DMS153 treated with DMSO at 0.1 percent for 48 hours (cell line): ENCODE results near the gene GPR158.
"Not testable (repeated sequence)": the region's sequence is repeated elsewhere in the genome, so short reads cannot be mapped to it uniquely, and the experiment has no call there.

Source experiments
- DNase-seq: peaks from one replicate; lab custom pipeline; 2025; ENCODE audit not compliant: unreplicated experiment; lab: John Stamatoyannopoulos, UW

GPR158 gene

GRCh38 chr10:25294032-25294926 lies 119.5 kb downstream of the GPR158 start:
- no peak for DNase-seq

GRCh38 chr10:25296324-25296723 lies 121.5 kb downstream of the GPR158 start:
- no peak for DNase-seq

GRCh38 chr10:25297466-25297865 lies 122.7 kb downstream of the GPR158 start:
- DNase-seq = no peak

GRCh38 chr10:25300073-25300472 lies 125.3 kb downstream of the GPR158 start:
- no peak for DNase-seq

- no peak for DNase-seq
Measured at GRCh38 chr10:25304606-25305005, 129.8 kb downstream of the GPR158 start.

- no peak for DNase-seq
Measured at GRCh38 chr10:25306386-25306785, 131.6 kb downstream of the GPR158 start.

- DNase-seq = no peak
Measured at GRCh38 chr10:25308278-25308677, 133.5 kb downstream of the GPR158 start.

- DNase-seq = not testable (repeated sequence)
Measured at GRCh38 chr10:25317596-25318211, 142.9 kb downstream of the GPR158 start.

GRCh38 chr10:25327273-25327672 lies 152.5 kb downstream of the GPR158 start:
- no peak for DNase-seq

- DNase-seq = no peak
Measured at GRCh38 chr10:25328361-25328760, 153.6 kb downstream of the GPR158 start.

- DNase-seq = not testable (repeated sequence)
Measured at GRCh38 chr10:25329587-25329986, 154.8 kb downstream of the GPR158 start.

- DNase-seq = no peak
Measured at GRCh38 chr10:25334445-25334844, 159.6 kb downstream of the GPR158 start.

GRCh38 chr10:25336330-25336729 lies 161.5 kb downstream of the GPR158 start:
- DNase-seq = no peak

- no peak for DNase-seq
Measured at GRCh38 chr10:25338271-25338670, 163.5 kb downstream of the GPR158 start.

- no peak for DNase-seq
Measured at GRCh38 chr10:25339966-25340365, 165.2 kb downstream of the GPR158 start.

- no peak for DNase-seq
Measured at GRCh38 chr10:25349520-25349919, 174.7 kb downstream of the GPR158 start.

- DNase-seq = no peak
Measured at GRCh38 chr10:25356609-25357008, 181.8 kb downstream of the GPR158 start.

- no peak for DNase-seq
Measured at GRCh38 chr10:25357269-25357668, 182.5 kb downstream of the GPR158 start.

GRCh38 chr10:25382029-25382810 lies 207.4 kb downstream of the GPR158 start:
- DNase-seq = no peak

- not testable (repeated sequence) for DNase-seq
Measured at GRCh38 chr10:25382901-25383300, 208.1 kb downstream of the GPR158 start.

GRCh38 chr10:25383686-25384085 lies 208.9 kb downstream of the GPR158 start:
- DNase-seq = no peak

- DNase-seq = no peak
Measured at GRCh38 chr10:25384618-25385017, 209.8 kb downstream of the GPR158 start.
